ENCODE data around the gene ETV1.

- no peak for TF ChIP-seq CTCF (IDR thresholded peaks at IDR 0.05)
- TF ChIP-seq POLR2AphosphoS5 (IDR thresholded peaks at IDR 0.05) = no peak
Observed at GRCh38 chr7:13949445-13949844, 40.0 kb downstream of the ETV1 start.
